Measurements from ENCODE around the gene PER1. TPM values are rescaled to one million over a fixed set of nuclear protein-coding genes. Genes with fewer than 3 reads are reported as not detected.

Gene PER1
- total and polyA plus RNA-seq, 9 of the 15 experiments (the other 6 are each of a cell fraction or from before 2014, with no cell fraction given): 0.13 to 26.0 (median 3.4) TPM

GRCh38 chr17:8158267-8159031, 6.2 kb upstream of the PER1 start (continued):
- TF ChIP-seq CTCFL (IDR thresholded peaks at IDR 0.05; ENCODE audit: borderline replicate concordance, insufficient read depth, low read depth, low read length, poor library complexity, severe bottlenecking) (peak; percentile 74), RAD21 (CRISPR knock-in tag; conservative IDR thresholded peaks at IDR 0.05 in 1 of 2, IDR thresholded peaks at IDR 0.05 in 1 of 2) (peak; percentile 44 to 65), ZFX (CRISPR knock-in tag; IDR thresholded peaks at IDR 0.05) (no peak), E2F5 (CRISPR knock-in tag; IDR thresholded peaks at IDR 0.05) (no peak), DIDO1 (tag; IDR thresholded peaks at IDR 0.05; ENCODE audit: low read depth) (no peak), HDAC2 (IDR thresholded peaks at IDR 0.05) (no peak), CTCF (IDR thresholded peaks at IDR 0.05 in 2 of 3, conservative IDR thresholded peaks at IDR 0.05 in 1 of 3; ENCODE audit: insufficient read depth in 2 of 3, low read depth in 1 of 3, low read length in 3 of 3) (peak; percentile 73 to 80 (median 79)), SMAD1 (IDR thresholded peaks at IDR 0.05; ENCODE audit: low read depth, low read length, partially characterized antibody) (no peak), GTF2B (IDR thresholded peaks at IDR 0.05; ENCODE audit: extremely low read depth, insufficient read length) (no peak), ZBTB33 (CRISPR knock-in tag; IDR thresholded peaks at IDR 0.05) (0 out of 2 replicates have a peak, but pooled peaks have one; percentile 29), SPI1 (IDR thresholded peaks at IDR 0.05; ENCODE audit: borderline replicate concordance, low read depth, low read length) (peak; percentile 61), SMARCA4 (IDR thresholded peaks at IDR 0.05) (no peak), ETV5 (CRISPR knock-in tag; IDR thresholded peaks at IDR 0.05; ENCODE audit: low read depth) (no peak), ZNF436 (CRISPR knock-in tag; IDR thresholded peaks at IDR 0.05) (no peak), ZNF764 (CRISPR knock-in tag; IDR thresholded peaks at IDR 0.05; ENCODE audit: low read depth) (no peak), TFAP4 (CRISPR knock-in tag; IDR thresholded peaks at IDR 0.05; ENCODE audit: borderline replicate concordance) (no peak), MYC (IDR thresholded peaks at IDR 0.05; ENCODE audit: low read depth, low read length) (peak; percentile 26; the same call in 1 of the 2 replicates), MYC (CRISPR knock-in tag; IDR thresholded peaks at IDR 0.05; ENCODE audit: borderline replicate concordance, low read depth) (no peak)

All from K562 (cell line).